ENCODE measurements around the gene NLRP12.
"Not testable (repeated sequence)": the region's sequence is repeated elsewhere in the genome, so short reads cannot be mapped to it uniquely, and the experiment has no call there.

The NLRP12 gene

DNA sequence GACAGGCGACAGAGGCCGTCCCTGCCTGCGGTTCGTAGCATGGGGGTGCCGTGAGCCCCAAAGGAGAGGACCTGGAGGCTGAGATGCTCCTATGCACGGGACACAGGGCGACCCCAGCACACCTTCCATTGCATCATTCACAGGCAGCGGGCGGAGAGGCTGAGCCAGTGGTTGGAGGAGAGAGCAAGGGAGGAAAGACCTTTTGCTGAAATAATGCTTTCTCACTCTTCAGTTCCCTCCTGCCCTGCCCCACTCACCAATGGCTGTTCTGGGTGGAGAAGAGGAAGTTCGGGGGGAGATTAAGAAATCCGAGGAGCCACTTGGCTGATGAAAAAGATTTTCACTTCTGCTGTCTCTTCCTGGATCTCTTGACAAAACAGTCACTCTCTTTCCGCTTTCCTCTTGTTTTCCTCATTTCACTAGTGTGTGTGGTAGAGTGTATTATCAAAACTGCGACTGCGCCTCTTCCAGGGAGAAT lies at the start of gene NLRP12:
Gene NLRP12 (minus strand): TSS at position 181 of the 478 bp plus-strand sequence. CDS start 140 bp downstream, at position 41.
- no peaks in the 10 kb centered on the region for H3K9me3 ChIP-seq (ENCODE audit: control insufficient read depth in 1 of 2, low read length in 2 of 2)
- no peak within 1 kb of the TSS for H3K9ac ChIP-seq (ENCODE audit: low read depth in 1 of 2, low read length in 2 of 2)
- no peaks in the 10 kb centered on the region for H3K27me3 ChIP-seq (ENCODE audit: control insufficient read depth in 1 of 2, insufficient read depth in 2 of 2, low read length in 2 of 2)
- H3K27ac ChIP-seq (ENCODE audit: low read depth, low read length): no peak within 1 kb of the TSS
- H3K36me3 ChIP-seq (ENCODE audit: control insufficient read depth in 1 of 2, insufficient read depth in 2 of 2, low read length in 2 of 2): no peaks in the 10 kb centered on the region
- no peak within 1 kb of the TSS for H3K4me3 ChIP-seq (ENCODE audit: low read depth in 1 of 2, low read length in 2 of 2)
- peaks cover 0 to 4% of the 10 kb centered on the region in 2 donors for H3K4me1 ChIP-seq (ENCODE audit: control insufficient read depth in 1 of 2, insufficient read depth in 2 of 2, low read length in 2 of 2)

GRCh38 chr19:53872762-53873161 lies 48.6 kb upstream of the NLRP12 start:
- H3K4me1 ChIP-seq (ENCODE audit: control insufficient read depth in 1 of 2, insufficient read depth in 2 of 2, low read length in 2 of 2): peaks cover 6 to 29% of the 10 kb centered on the region in 2 donors
- no peaks in the 10 kb centered on the region for H3K9me3 ChIP-seq (ENCODE audit: control insufficient read depth in 1 of 2, low read length in 2 of 2)
- no peak overlapping the region for H3K4me3 ChIP-seq (ENCODE audit: low read depth in 1 of 2, low read length in 2 of 2)
- H3K27me3 ChIP-seq (ENCODE audit: control insufficient read depth in 1 of 2, insufficient read depth in 2 of 2, low read length in 2 of 2): no peaks in the 10 kb centered on the region
- peaks cover 16% of the 10 kb centered on the region in 2 donors for H3K36me3 ChIP-seq (ENCODE audit: control insufficient read depth in 1 of 2, insufficient read depth in 2 of 2, low read length in 2 of 2)
- H3K9ac ChIP-seq (ENCODE audit: low read depth in 1 of 2, low read length in 2 of 2): no peak overlapping the region
- no peak overlapping the region for H3K27ac ChIP-seq (ENCODE audit: low read depth, low read length)

GRCh38 chr19:53871454-53871853 lies 47.3 kb upstream of the NLRP12 start:
- Histone ChIP-seq H3K27ac (ENCODE audit: low read depth, low read length) (no peak overlapping the region), H3K9me3 (ENCODE audit: control insufficient read depth in 1 of 2, low read length in 2 of 2) (no peaks in the 10 kb centered on the region), H3K9ac (ENCODE audit: low read depth in 1 of 2, low read length in 2 of 2) (no peak overlapping the region), H3K4me3 (ENCODE audit: low read depth in 1 of 2, low read length in 2 of 2) (no peak overlapping the region), H3K4me1 (ENCODE audit: control insufficient read depth in 1 of 2, insufficient read depth in 2 of 2, low read length in 2 of 2) (peaks cover 13 to 36% of the 10 kb centered on the region in 2 donors), H3K36me3 (ENCODE audit: control insufficient read depth in 1 of 2, insufficient read depth in 2 of 2, low read length in 2 of 2) (peaks cover 16% of the 10 kb centered on the region in 2 donors), H3K27me3 (ENCODE audit: control insufficient read depth in 1 of 2, insufficient read depth in 2 of 2, low read length in 2 of 2) (no peaks in the 10 kb centered on the region)

DNA sequence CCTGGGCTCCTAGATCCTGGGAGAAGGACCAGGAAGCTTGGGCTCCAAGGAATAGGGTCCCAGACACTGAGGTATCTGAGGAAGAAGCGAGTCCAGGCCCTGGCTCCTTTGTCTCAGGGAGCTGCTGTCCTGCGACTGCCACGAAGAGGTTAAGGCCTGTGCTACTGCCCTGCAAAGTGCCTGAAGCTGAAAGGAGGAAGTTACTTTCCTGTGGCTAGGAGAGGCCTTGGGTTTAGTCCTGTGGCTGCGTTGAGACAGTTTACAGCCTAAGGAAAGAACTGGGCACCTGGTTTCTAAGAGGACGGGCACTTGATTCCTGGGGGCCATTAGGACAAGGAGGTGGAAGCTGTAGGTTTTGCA lies 46.4 kb upstream of the NLRP12 start:
- no peaks in the 10 kb centered on the region for H3K9me3 ChIP-seq (ENCODE audit: control insufficient read depth in 1 of 2, low read length in 2 of 2)
- H3K4me3 ChIP-seq (ENCODE audit: low read depth in 1 of 2, low read length in 2 of 2): peak overlapping the region; percentile 48 to 54
- H3K4me1 ChIP-seq (ENCODE audit: control insufficient read depth in 1 of 2, insufficient read depth in 2 of 2, low read length in 2 of 2): peaks cover 19 to 43% of the 10 kb centered on the region in 2 donors
- peaks cover 16% of the 10 kb centered on the region in 2 donors for H3K36me3 ChIP-seq (ENCODE audit: control insufficient read depth in 1 of 2, insufficient read depth in 2 of 2, low read length in 2 of 2)
- peak overlapping the region; percentile 52 for H3K27ac ChIP-seq (ENCODE audit: low read depth, low read length)
- H3K27me3 ChIP-seq (ENCODE audit: control insufficient read depth in 1 of 2, insufficient read depth in 2 of 2, low read length in 2 of 2): no peaks in the 10 kb centered on the region
- H3K9ac ChIP-seq (ENCODE audit: low read depth in 1 of 2, low read length in 2 of 2): peak overlapping the region; percentile 23 to 43

DNA sequence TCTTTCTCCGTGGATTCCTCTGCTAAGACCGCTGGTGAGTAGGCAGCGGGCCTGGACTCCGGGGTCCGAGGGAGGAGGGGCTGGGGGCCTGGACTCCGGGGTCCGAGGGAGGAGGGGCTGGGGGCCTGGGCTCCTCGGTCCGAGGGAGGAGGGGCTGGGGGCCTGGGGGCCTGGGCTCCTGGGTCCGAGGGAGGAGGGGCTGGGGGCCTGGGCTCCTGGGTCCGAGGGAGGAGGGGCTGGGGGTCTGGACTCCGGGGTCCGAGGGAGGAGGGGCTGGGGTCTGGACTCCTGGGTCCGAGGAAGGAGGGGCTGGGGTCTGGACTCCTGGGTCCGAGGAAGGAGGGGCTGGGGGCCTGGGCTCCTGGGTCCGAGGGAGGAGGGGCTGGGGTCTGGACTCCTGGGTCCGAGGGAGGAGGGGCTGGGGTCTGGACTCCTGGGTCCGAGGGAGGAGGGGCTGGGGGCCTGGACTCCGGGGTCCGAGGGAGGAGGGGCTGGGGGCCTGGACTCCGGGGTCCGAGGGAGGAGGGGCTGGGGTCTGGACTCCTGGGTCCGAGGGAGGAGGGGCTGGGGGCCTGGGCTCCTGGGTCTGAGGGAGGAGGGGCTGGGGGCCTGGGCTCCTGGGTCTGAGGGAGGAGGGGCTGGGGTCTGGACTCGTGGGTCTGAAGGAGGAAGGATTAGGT lies 45.8 kb upstream of the NLRP12 start:
- peak overlapping the region; percentile 68 to 84 for H3K4me3 ChIP-seq (ENCODE audit: low read depth in 1 of 2, low read length in 2 of 2)
- not testable (repeated sequence) for H3K9me3 ChIP-seq (ENCODE audit: control insufficient read depth in 1 of 2, low read length in 2 of 2); H3K27me3 ChIP-seq (ENCODE audit: control insufficient read depth in 1 of 2, insufficient read depth in 2 of 2, low read length in 2 of 2)
- peak overlapping the region; percentile 64 to 70 for H3K9ac ChIP-seq (ENCODE audit: low read depth in 1 of 2, low read length in 2 of 2)
- peaks cover 19 to 44% of the 10 kb centered on the region in 2 donors for H3K4me1 ChIP-seq (ENCODE audit: control insufficient read depth in 1 of 2, insufficient read depth in 2 of 2, low read length in 2 of 2)
- H3K27ac ChIP-seq (ENCODE audit: low read depth, low read length): peak overlapping the region; percentile 52
- peaks cover 15% of the 10 kb centered on the region in 2 donors for H3K36me3 ChIP-seq (ENCODE audit: control insufficient read depth in 1 of 2, insufficient read depth in 2 of 2, low read length in 2 of 2)

- Histone ChIP-seq H3K27me3 (ENCODE audit: control insufficient read depth in 1 of 2, insufficient read depth in 2 of 2, low read length in 2 of 2) (no peaks in the 10 kb centered on the region), H3K4me1 (ENCODE audit: control insufficient read depth in 1 of 2, insufficient read depth in 2 of 2, low read length in 2 of 2) (peaks cover 25 to 48% of the 10 kb centered on the region in 2 donors)
Observed at GRCh38 chr19:53868892-53869804, 45.0 kb upstream of the NLRP12 start.

DNA sequence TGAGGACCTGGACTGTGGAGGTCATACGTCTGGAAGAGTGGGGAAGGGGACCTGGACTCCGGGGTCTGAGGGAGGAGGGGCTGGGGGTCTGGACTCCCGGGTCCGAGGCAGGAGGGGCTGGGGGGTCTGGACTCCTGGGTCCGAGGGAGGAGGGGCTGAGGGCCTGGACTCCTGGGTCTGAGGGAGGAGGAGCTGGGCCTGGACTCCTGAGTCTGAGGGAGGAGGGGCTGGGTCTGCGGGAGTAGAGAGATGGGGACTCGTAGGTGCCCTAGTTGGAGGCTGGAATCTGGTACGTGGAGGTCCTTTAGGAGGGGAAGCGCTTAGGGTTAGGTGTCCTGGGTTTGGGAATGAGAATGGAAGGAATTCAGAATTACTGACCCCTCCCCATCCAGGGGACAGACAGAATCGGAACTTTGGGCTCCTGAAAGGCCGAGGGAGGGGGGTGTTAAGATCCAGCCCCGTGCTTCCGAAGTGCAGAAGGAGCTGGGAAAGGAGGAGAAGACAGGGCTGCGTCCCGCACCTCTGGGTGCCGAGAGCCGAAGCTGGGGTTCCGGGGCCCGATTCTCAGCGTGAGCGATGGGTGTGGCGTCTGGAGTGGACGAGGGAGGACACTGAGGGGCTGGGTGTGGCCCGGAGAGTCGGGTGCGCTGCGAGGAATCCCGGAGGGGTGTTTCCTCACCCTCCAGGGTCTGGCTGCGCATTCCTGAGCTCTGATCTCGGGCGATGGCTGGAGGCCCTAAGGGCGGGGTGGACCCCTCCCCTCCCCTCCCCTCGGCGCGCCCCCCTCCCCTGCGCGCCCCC lies 44.2 kb upstream of the NLRP12 start:
- Histone ChIP-seq H3K4me3 (ENCODE audit: low read depth in 1 of 2, low read length in 2 of 2) (peak overlapping the region; percentile 68 to 84), H3K4me1 (ENCODE audit: control insufficient read depth in 1 of 2, insufficient read depth in 2 of 2, low read length in 2 of 2) (peaks cover 27 to 45% of the 10 kb centered on the region in 2 donors), H3K9ac (ENCODE audit: low read depth in 1 of 2, low read length in 2 of 2) (peak overlapping the region; percentile 70 to 85), H3K27me3 (ENCODE audit: control insufficient read depth in 1 of 2, insufficient read depth in 2 of 2, low read length in 2 of 2) (no peaks in the 10 kb centered on the region), H3K36me3 (ENCODE audit: control insufficient read depth in 1 of 2, insufficient read depth in 2 of 2, low read length in 2 of 2) (peaks cover under 1 to 2% of the 10 kb centered on the region in 2 donors), H3K27ac (ENCODE audit: low read depth, low read length) (peak overlapping the region; percentile 90), H3K9me3 (ENCODE audit: control insufficient read depth in 1 of 2, low read length in 2 of 2) (no peaks in the 10 kb centered on the region)

More at GRCh38 chr19:53868892-53869804, 45.0 kb upstream of the NLRP12 start:
- peak overlapping the region; percentile 70 to 87 for H3K9ac ChIP-seq (ENCODE audit: low read depth in 1 of 2, low read length in 2 of 2)
- H3K36me3 ChIP-seq (ENCODE audit: control insufficient read depth in 1 of 2, insufficient read depth in 2 of 2, low read length in 2 of 2): peaks cover 9 to 11% of the 10 kb centered on the region in 2 donors
- no peaks in the 10 kb centered on the region for H3K9me3 ChIP-seq (ENCODE audit: control insufficient read depth in 1 of 2, low read length in 2 of 2)
- peak overlapping the region; percentile 90 for H3K27ac ChIP-seq (ENCODE audit: low read depth, low read length)
- H3K4me3 ChIP-seq (ENCODE audit: low read depth in 1 of 2, low read length in 2 of 2): peak overlapping the region; percentile 68 to 84

- H3K36me3 ChIP-seq (ENCODE audit: control insufficient read depth in 1 of 2, insufficient read depth in 2 of 2, low read length in 2 of 2): no peaks in the 10 kb centered on the region
- H3K9me3 ChIP-seq (ENCODE audit: control insufficient read depth in 1 of 2, low read length in 2 of 2): no peaks in the 10 kb centered on the region
- peak within 1 kb of the TSS; percentile 68 to 84 for H3K4me3 ChIP-seq (ENCODE audit: low read depth in 1 of 2, low read length in 2 of 2)
- peak within 1 kb of the TSS; percentile 70 to 85 for H3K9ac ChIP-seq (ENCODE audit: low read depth in 1 of 2, low read length in 2 of 2)
- H3K4me1 ChIP-seq (ENCODE audit: control insufficient read depth in 1 of 2, insufficient read depth in 2 of 2, low read length in 2 of 2): peaks cover 27 to 45% of the 10 kb centered on the region in 2 donors
- no peaks in the 10 kb centered on the region for H3K27me3 ChIP-seq (ENCODE audit: control insufficient read depth in 1 of 2, insufficient read depth in 2 of 2, low read length in 2 of 2)
- H3K27ac ChIP-seq (ENCODE audit: low read depth, low read length): peak within 1 kb of the TSS; percentile 90
Observed at GRCh38 chr19:53867225-53868090, 43.3 kb upstream of the NLRP12 start, which contains the start of gene MYADM. Gene MYADM, plus strand, starts transcription at chr19:53867883. Its CDS starts 5,647 bp downstream, at chr19:53873530.

- peak overlapping the region; percentile 79 for H3K27ac ChIP-seq (ENCODE audit: low read depth, low read length)
- H3K36me3 ChIP-seq (ENCODE audit: control insufficient read depth in 1 of 2, insufficient read depth in 2 of 2, low read length in 2 of 2): no peaks in the 10 kb centered on the region
- peaks cover 27 to 41% of the 10 kb centered on the region in 2 donors for H3K4me1 ChIP-seq (ENCODE audit: control insufficient read depth in 1 of 2, insufficient read depth in 2 of 2, low read length in 2 of 2)
- no peaks in the 10 kb centered on the region for H3K27me3 ChIP-seq (ENCODE audit: control insufficient read depth in 1 of 2, insufficient read depth in 2 of 2, low read length in 2 of 2)
- peak overlapping the region; percentile 57 to 65 for H3K4me3 ChIP-seq (ENCODE audit: low read depth in 1 of 2, low read length in 2 of 2)
- peak overlapping the region; percentile 57 to 64 for H3K9ac ChIP-seq (ENCODE audit: low read depth in 1 of 2, low read length in 2 of 2)
- no peaks in the 10 kb centered on the region for H3K9me3 ChIP-seq (ENCODE audit: control insufficient read depth in 1 of 2, low read length in 2 of 2)
Observed at GRCh38 chr19:53866865-53867224, 42.7 kb upstream of the NLRP12 start.
